UCSD-AML1 (cell line): ENCODE data around the gene HNRNPA1.

ENCODE experiments used
- DNase-seq: peaks from one replicate; lab custom pipeline; 2025; ENCODE audit not compliant: unreplicated experiment; lab: John Stamatoyannopoulos, UW

Gene HNRNPA1

GRCh38 chr12:54333420-54334034 is 53.0 kb downstream of the HNRNPA1 start:
- DNase-seq, result no peak
